Activated CD4-positive, alpha-beta T cell treated with anti-CD3 and anti-CD28 coated beads, Interleukin-2, Interleukin-6, amounts not matched to agents 100 ng/mL and 50 ng/mL, durations not matched to agents 16 hours and 8 hours (primary cell): ENCODE results near the gene IFRD1.

Experiments used
- DNase-seq: peaks from one replicate; pipeline ENCODE4 v3.0.0-alpha.2; 2020

The IFRD1 gene

DNA sequence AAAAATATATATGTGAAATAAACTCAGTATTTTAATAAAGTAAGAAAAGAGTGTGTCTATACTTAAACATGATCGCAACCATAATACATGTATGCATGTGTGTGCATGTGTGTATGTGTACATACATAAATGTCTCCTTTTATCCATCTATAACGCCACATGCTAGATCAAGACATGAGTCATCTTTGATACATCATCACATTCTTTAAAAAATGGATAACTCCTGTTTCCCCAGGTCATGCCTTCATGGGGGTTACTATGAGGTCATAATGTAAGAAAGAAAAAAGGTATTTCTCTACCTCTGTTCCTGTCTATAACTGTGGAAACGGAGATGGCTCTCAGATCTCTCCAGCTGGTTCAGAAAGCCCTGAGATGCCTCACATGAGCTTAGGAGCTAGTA is 71.7 kb downstream of the IFRD1 start:
- no peak for DNase-seq

DNA sequence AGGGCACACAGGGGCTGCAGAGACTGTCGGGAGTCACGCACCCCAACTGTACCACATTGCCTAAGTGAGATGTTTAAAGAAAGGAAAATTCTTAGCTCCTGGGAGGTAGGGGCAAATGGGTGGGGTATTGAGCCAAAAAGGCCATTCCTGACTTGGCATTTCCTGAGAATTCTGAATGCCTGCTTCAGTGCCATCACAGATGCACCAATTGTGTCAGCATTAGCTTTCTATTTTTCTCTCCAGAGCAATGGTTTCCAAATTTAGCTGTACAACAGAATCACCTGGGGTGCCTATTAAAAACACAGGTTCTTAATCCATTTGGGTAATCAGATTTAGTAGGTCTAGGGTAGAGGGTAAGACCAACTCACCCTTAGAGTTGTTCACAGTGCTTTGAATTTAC is 73.6 kb downstream of the IFRD1 start:
- no peak for DNase-seq
